HG03025 (cell line): ENCODE data around the gene DVL1.

Experiments
- ATAC-seq: cut with Tn5 transposase; IDR thresholded peaks from one replicate; pipeline ENCODE4 v1.9.1; 2021; ENCODE audit warnings: mild to moderate bottlenecking, moderate library complexity; ENCODE audit not compliant: unreplicated experiment, low FRiP score

DVL1 gene

DNA sequence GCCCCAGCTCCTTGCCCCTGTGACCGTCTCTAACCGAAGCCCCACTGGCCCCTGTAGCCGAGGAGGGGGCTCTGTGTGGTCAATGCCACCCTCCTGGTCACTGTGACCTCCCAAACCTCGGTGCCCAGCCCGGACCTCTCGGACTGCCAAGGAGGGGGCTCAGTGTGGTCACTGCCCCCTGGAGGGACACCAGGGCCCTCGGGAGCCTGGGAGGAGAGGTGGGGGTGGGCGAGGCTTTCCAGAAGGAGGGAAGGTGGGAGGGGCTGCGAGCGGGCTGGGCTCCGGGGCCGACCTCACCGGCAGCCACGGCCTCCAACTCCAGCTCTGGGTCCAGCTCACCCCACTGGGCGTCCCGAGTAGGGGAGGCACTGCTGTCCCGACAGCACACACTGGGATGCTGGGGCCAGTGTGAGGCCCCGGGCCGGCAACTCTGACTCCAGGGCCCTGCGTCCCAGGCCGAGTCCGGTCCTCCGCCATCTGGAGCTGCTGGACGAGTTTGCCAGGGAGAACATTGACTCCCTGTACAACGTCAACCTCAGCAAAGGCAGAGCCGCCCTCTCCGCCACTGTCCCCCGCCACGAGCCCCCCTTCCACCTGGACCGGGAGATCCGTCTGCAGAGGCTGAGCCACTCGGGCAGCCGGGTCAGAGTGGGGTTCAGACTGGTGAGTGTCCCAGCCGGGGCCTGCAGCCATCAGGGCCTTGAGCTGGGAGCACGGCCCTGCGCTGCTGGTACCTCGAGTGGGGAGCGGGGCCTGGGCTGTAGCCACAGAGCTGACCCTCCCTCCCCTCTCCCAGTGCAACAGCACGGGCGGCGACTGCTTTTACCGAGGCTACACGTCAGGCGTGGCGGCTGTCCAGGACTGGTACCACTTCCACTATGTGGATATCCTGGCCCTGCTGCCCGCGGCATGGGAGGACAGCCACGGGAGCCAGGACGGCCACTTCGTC lies 62.6 kb downstream of the DVL1 start:
- ATAC-seq = no peak

- no peak for ATAC-seq
Measured at GRCh38 chr1:1285611-1286311, 63.5 kb downstream of the DVL1 start.
